SU-DHL-6 (cell line): ENCODE results near the gene CCDC93.

Experiments used
- CTCF ChIP-seq: fragments of 200-600 bp; sonication (generic); IDR thresholded peaks from one replicate; pipeline ENCODE4 v1.5.1; 2017; ENCODE audit warnings: antibody characterized with exemption, mild to moderate bottlenecking, low read length, moderate library complexity; ENCODE audit not compliant: insufficient read depth, poor library complexity, severe bottlenecking
- EZH2phosphoT487 ChIP-seq: fragments of 200-600 bp; sonication (generic), shearing (Covaris generic); conservative IDR thresholded peaks from 2 replicates; pipeline ENCODE4 v1.6.1; 2018; ENCODE audit warnings: mild to moderate bottlenecking, antibody characterized with exemption, low read length, moderate library complexity, mixed read lengths

- TF ChIP-seq CTCF (no peak), EZH2phosphoT487 (no peak)
Observed at GRCh38 chr2:117983040-117983439, 30.8 kb downstream of the CCDC93 start.
